Renal cortex interstitium (tissue), 15 donors: ENCODE data around the gene KLF16. TPM values are rescaled to one million over a fixed set of nuclear protein-coding genes. Genes with fewer than 3 reads are reported as not detected.

Experiments
- DNase-seq, 11 donors: peaks; one replicate each; pipeline ENCODE4 v3.0.0-alpha.2; 2013; ENCODE audit warnings: low read depth in 9 of 11, low spot score in 4 of 11; ENCODE audit errors: extremely low read depth in 1 of 11
- long read RNA-seq, 16 experiments: transcript quantifications; one replicate each; lab custom pipeline, GENCODE V29; 2026
- polyA plus RNA-seq, 3 donors: library from polyadenylated mRNA; unstranded; fragments of 120-200 nt; gene quantifications; one replicate each; pipeline ENCODE4 v1.2.1, GENCODE V29; 2013; ENCODE audit not compliant: insufficient read length in 3 of 3

Gene KLF16
- polyA plus RNA-seq = 10 to 100 TPM in 1 of 3 donors, 1 to 10 TPM in 2; 5.4 to 10.1 (median 9.5) TPM
- long read RNA-seq, donor 1, transcript KLF16-201 (2 exons, 2,890 nt) = major isoform, 7 of 7 reads
- long read RNA-seq, donor 1, partial matches to known transcripts = 0 of 7 reads
- long read RNA-seq, donor 1, other reads (novel, unspliced or antisense) = 0 of 7 reads
- long read RNA-seq, donor 2, transcript KLF16-201 (2 exons, 2,890 nt) = major isoform, 6 of 6 reads
- long read RNA-seq, donor 2, partial matches to known transcripts = 0 of 6 reads
- long read RNA-seq, donor 2, other reads (novel, unspliced or antisense) = 0 of 6 reads
- long read RNA-seq, donor 3, transcript KLF16-201 (2 exons, 2,890 nt) = major isoform, 7 of 7 reads
- long read RNA-seq, donor 3, partial matches to known transcripts = 0 of 7 reads
- long read RNA-seq, donor 3, other reads (novel, unspliced or antisense) = 0 of 7 reads
- long read RNA-seq, donor 4, partial matches to known transcripts = 10 of 13 reads
- long read RNA-seq, donor 4, other reads (novel, unspliced or antisense) = 0 of 13 reads
- long read RNA-seq, donor 5 = 0 reads
- long read RNA-seq, donor 6, transcript KLF16-201 (2 exons, 2,890 nt) = major isoform, 8 of 8 reads
- long read RNA-seq, donor 6, partial matches to known transcripts = 0 of 8 reads
- long read RNA-seq, donor 6, other reads (novel, unspliced or antisense) = 0 of 8 reads
- long read RNA-seq, donor 7, transcript KLF16-201 (2 exons, 2,890 nt) = major isoform, 6 of 6 reads
- long read RNA-seq, donor 7, partial matches to known transcripts = 0 of 6 reads
- long read RNA-seq, donor 7, other reads (novel, unspliced or antisense) = 0 of 6 reads
- long read RNA-seq, donor 8 = 0 reads
- long read RNA-seq, donor 9, transcript KLF16-201 (2 exons, 2,890 nt) = major isoform, 8 of 20 reads
- long read RNA-seq, donor 9, partial matches to known transcripts = 12 of 20 reads
- long read RNA-seq, donor 9, other reads (novel, unspliced or antisense) = 0 of 20 reads
- long read RNA-seq, donor 10, transcript KLF16-201 (2 exons, 2,890 nt) = major isoform, 8 of 8 reads
- long read RNA-seq, donor 10, partial matches to known transcripts = 0 of 8 reads
- long read RNA-seq, donor 10, other reads (novel, unspliced or antisense) = 0 of 8 reads
- long read RNA-seq, donor 11, transcript KLF16-201 (2 exons, 2,890 nt) = major isoform, 7 of 16 reads
- long read RNA-seq, donor 11, partial matches to known transcripts = 8 of 16 reads
- long read RNA-seq, donor 11, other reads (novel, unspliced or antisense) = 0 of 16 reads
- long read RNA-seq, donor 12, partial matches to known transcripts = 6 of 8 reads
- long read RNA-seq, donor 12, other reads (novel, unspliced or antisense) = 0 of 8 reads
- long read RNA-seq, donor 13 = 0 reads
- long read RNA-seq, donor 14, transcript KLF16-201 (2 exons, 2,890 nt) = major isoform, 7 of 7 reads
- long read RNA-seq, donor 14, partial matches to known transcripts = 0 of 7 reads
- long read RNA-seq, donor 14, other reads (novel, unspliced or antisense) = 0 of 7 reads
- long read RNA-seq, donor 15, partial matches to known transcripts = 0 of 1 reads
- long read RNA-seq, donor 15, other reads (novel, unspliced or antisense) = 0 of 1 reads
- long read RNA-seq, donor 16, transcript KLF16-201 (2 exons, 2,890 nt) = major isoform, 8 of 37 reads
- long read RNA-seq, donor 16, partial matches to known transcripts = 29 of 37 reads
- long read RNA-seq, donor 16, other reads (novel, unspliced or antisense) = 0 of 37 reads

- no peak for DNase-seq
Observed at GRCh38 chr19:1863328-1863637, at the start of gene KLF16. Gene KLF16, minus strand, starts transcription at chr19:1863579. Its CDS starts 82 bp downstream, at chr19:1863497.

- DNase-seq = no peak
Observed at GRCh38 chr19:1912760-1913505, 49.6 kb upstream of the KLF16 start.

GRCh38 chr19:1911995-1912394 lies 48.6 kb upstream of the KLF16 start:
- DNase-seq = no peak

DNA sequence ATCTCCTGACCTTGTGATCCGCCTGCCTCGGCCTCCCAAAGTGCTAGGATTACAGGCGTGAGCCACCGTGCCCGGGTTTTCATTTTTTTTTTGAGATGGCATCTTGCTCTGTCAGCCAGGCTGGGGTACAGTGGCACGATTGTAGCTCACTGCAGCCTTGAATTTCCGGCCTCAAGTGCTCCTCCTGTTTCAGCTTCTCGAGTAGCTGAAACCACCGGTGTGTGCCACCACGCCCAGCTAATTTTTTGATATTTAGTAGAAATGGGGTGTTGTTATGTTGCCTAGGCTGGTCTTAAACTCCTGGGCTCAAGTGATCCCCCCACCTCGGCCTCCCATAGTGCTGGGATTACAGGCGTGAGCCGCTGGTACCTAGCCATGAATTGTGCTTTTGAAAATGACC lies 47.7 kb upstream of the KLF16 start:
- DNase-seq = no peak

- no peak for DNase-seq
Observed at GRCh38 chr19:1910177-1910576, 46.8 kb upstream of the KLF16 start.

- DNase-seq = no peak
Observed at GRCh38 chr19:1909761-1910080, 46.3 kb upstream of the KLF16 start.

DNA sequence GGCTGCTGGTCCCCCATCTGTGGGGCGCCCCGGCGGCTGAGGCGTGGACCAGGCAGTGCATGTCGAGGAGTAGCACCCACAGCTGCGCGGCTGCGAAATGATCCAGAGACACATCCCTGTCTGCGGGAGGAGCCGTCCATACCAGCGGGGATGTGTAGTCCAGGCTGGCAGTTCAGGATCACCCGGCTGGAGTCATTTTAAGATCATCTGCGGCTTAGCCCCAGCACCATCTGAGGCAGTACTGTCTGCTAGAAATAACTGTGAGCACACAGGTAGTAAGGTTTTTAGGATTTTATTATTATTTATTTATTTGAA lies 44.9 kb upstream of the KLF16 start:
- DNase-seq = no peak

DNA sequence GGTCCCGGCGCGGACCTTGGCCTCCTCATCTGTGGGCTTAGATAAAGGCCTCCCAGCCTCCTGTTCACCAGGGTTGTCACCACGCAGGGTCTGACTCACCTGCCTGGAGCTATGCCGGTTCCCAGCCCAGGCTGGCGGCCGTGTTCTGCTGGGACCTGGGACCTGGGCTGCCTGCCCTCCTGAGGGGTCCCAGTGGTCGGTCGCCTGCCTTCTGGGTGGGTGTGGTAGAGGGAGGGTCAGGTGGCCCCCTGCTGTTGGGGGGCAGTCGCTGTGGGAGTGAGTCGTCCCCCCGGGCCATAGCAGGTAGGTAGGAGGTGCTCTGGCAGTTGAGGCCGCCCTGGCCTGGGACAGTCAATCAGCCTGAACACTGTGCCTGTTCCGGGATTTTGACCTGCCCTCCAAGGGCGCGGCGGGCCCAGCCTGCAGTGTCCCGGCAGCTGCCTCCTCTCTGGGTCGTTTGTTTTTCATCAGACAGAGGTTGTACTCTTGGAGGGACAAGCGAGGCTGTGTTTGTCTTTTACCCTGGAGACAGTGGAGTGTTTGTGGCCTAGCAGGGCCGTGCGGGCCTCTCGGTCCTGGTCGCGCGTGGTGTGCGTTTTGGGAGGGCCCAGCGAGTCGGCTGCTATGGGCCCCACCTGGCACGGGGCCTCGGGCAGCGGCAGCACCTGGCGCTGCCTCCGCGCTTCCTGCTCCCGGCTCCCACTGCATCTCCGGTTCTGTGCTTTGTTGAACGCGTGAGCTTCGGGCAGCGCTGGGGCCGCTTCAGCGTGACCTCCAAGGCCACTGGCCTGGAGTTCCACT lies 44.4 kb upstream of the KLF16 start:
- no peak for DNase-seq

DNA sequence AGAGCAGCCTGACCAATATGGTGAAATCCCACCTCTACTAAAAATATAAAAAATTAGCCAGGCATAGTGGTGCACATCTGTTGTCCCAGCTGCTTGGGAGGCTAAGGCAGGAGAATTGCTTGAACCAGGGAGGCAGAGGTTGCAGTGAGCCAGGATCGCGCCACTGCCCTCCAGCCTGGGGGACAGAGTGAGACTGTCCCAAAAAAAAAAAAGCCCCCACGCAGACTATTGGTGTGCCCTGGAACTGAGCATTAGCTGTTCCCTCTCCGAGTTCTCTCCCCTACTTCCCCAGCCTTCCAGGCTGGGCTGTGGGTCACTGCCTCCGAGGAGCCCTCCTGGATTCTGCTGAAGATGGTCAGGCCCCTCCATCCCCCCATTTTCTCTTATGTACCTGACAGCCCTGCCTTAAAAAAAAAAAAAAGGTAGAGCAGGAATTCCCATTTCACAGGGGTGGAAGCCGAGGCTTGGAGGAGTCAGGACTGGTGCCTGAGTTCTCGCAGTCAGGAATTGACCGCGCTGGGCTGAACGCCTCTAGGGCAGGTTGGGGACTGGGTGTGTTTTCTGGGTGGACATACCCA lies 43.7 kb upstream of the KLF16 start:
- no peak for DNase-seq

- DNase-seq = no peak
Observed at GRCh38 chr19:1905863-1906375, 42.5 kb upstream of the KLF16 start.

- DNase-seq = peak; percentile 90 to 98 (median 96)
Observed at GRCh38 chr19:1905110-1905862, 41.9 kb upstream of the KLF16 start, which contains the start of the genes ADAT3 and SCAMP4. Gene ADAT3, plus strand, starts transcription at chr19:1905399. Its CDS starts 6,649 bp downstream, at chr19:1912048. Gene SCAMP4, plus strand, starts transcription at chr19:1905399. Its CDS starts 9,621 bp downstream, at chr19:1915020.

DNA sequence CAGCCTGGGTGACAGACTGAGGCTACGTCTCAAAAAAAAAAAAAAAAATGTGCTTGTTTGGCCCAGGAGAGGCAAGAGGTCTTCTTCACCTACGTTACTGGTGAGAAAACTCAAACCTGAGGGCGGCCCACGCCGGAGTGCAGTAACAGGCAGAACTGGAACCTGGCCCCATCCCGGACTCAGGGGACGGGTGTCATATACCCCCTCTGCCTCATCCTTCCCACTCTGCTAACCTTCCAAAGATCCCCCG lies 41.4 kb upstream of the KLF16 start:
- DNase-seq = no peak

GRCh38 chr19:1902923-1903322 lies 39.5 kb upstream of the KLF16 start:
- no peak for DNase-seq

DNA sequence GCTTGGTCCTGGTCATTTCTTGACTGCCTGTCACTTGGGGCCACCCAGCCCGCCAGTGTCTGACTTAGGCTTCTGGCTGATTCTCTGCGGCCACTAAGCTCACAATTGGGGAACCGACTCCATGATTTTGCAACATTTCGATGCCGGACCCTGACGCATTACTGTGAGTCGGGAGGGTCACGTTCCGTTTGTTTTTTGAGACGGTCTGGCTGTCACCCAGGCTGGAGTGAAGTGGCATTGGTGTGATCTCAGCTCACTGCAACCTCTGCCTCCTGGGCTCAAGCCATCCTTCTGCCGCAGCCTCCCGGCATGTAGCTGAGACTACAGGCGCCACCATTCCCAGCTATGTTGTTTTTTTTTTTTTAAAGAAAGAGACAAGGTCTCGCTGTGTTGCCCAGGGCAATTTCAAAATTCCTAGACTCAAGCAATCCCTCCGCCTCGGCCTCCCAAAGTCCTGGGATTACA lies 38.6 kb upstream of the KLF16 start:
- DNase-seq = no peak

GRCh38 chr19:1896508-1896907 lies 33.1 kb upstream of the KLF16 start:
- DNase-seq = no peak

- DNase-seq = no peak
Observed at GRCh38 chr19:1893791-1894190, 30.4 kb upstream of the KLF16 start.
